WERI-Rb-1 (cell line): ENCODE measurements around the gene BCL2L11.

Source experiments
- DNase-seq: peaks from one replicate; pipeline ENCODE4 v3.0.0-alpha.2; 2020
- H3K27ac ChIP-seq: fragments of 250-450 bp; sonication (Bioruptor Pico); 2 replicates; pipeline ENCODE4 v1.5.1; 2020; ENCODE audit warnings: mild to moderate bottlenecking, moderate library complexity
- H3K27me3 ChIP-seq: fragments of 250-450 bp; sonication (Bioruptor Pico); 2 replicates; pipeline ENCODE4 v1.5.1; 2021; ENCODE audit warnings: mild to moderate bottlenecking, low read depth, moderate library complexity; ENCODE audit not compliant: insufficient read depth, severe bottlenecking
- H3K36me3 ChIP-seq: fragments of 250-450 bp; sonication (Bioruptor Pico); 2 replicates; pipeline ENCODE4 v1.5.1; 2020; ENCODE audit warnings: mild to moderate bottlenecking, moderate library complexity
- H3K4me3 ChIP-seq: 2 replicates; pipeline ENCODE4 v1.5.1; 2011; ENCODE audit warnings: low read depth, mild to moderate bottlenecking, control low read depth, low read length
- H3K9me3 ChIP-seq: fragments of 250-450 bp; sonication (Bioruptor Pico); 2 replicates; pipeline ENCODE4 v1.5.1; 2021; ENCODE audit warnings: mild to moderate bottlenecking, moderate library complexity; ENCODE audit not compliant: severe bottlenecking
- CTCF ChIP-seq: IDR thresholded peaks from 2 replicates; pipeline ENCODE4 v1.5.1; 2011; ENCODE audit warnings: low read depth, mild to moderate bottlenecking, control low read depth, inconsistent platforms, low read length

The BCL2L11 gene

GRCh38 chr2:111135910-111136297, 15.2 kb downstream of the BCL2L11 start:
- Histone ChIP-seq H3K36me3 (no peaks in the 10 kb centered on the region; the same call in 1 of the 2 replicates), H3K4me3 (no peak overlapping the region), H3K9me3 (no peaks in the 10 kb centered on the region), H3K27ac (no peak overlapping the region), H3K27me3 (no peaks in the 10 kb centered on the region)
- DNase-seq = peak; percentile 42
- TF ChIP-seq CTCF = peak; percentile 61

GRCh38 chr2:111138839-111139238, 18.1 kb downstream of the BCL2L11 start:
- no peak for TF ChIP-seq CTCF
- H3K36me3 ChIP-seq = no peaks in the 10 kb centered on the region; the same call in 1 of the 2 replicates

DNA sequence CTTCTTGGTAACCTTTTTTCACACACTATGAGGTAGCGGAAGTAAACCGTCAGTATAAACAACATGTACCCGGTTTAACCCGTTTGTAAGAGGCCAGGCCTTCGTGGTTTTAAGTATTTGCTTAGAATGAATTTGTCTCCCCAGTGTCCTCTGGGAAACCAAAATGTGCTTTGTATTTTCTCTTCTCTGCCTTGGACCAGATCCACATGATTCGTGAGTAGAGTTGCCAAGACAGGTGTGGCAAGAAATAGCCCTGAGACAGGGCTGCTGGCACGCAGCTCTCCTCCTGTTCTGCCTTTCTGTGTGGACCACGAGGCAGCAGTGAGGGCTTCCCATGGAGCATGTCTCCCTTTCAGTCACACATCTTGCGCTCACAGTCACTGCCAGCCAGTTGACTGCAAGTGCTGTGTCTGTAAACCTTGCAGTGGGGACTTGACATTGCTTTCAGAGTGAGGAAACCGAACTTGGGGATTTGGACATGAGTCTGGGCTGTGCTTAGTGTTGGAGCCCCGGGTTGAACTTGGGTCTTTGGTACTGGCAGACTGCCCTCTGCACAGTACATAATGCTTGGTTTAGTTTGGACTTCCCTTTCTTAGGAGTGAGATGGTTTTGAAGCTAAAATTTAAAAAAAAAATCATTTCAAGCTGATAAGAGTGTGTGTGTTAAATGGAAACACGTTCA, 19.1 kb downstream of the BCL2L11 start:
- H3K36me3 ChIP-seq = no peaks in the 10 kb centered on the region; the same call in 1 of the 2 replicates
- no peak for TF ChIP-seq CTCF
- no peak for DNase-seq
- H3K27me3 ChIP-seq = no peaks in the 10 kb centered on the region
- no peak overlapping the region for H3K4me3 ChIP-seq
- H3K27ac ChIP-seq = no peak overlapping the region
- H3K9me3 ChIP-seq = no peaks in the 10 kb centered on the region

More at GRCh38 chr2:111138839-111139238, 18.1 kb downstream of the BCL2L11 start:
- Histone ChIP-seq H3K9me3 (no peaks in the 10 kb centered on the region), H3K27ac (no peak overlapping the region), H3K27me3 (no peaks in the 10 kb centered on the region), H3K4me3 (no peak overlapping the region)
- DNase-seq = no peak

- Histone ChIP-seq H3K9me3 (no peaks in the 10 kb centered on the region), H3K27me3 (no peaks in the 10 kb centered on the region), H3K4me3 (no peak overlapping the region), H3K27ac (no peak overlapping the region), H3K36me3 (no peaks in the 10 kb centered on the region; the same call in 1 of the 2 replicates)
- no peak for TF ChIP-seq CTCF
- DNase-seq = no peak
Observed at GRCh38 chr2:111140815-111141214, 20.1 kb downstream of the BCL2L11 start.

- Histone ChIP-seq H3K36me3 (no peaks in the 10 kb centered on the region; the same call in 1 of the 2 replicates), H3K4me3 (no peak overlapping the region), H3K27ac (no peak overlapping the region), H3K9me3 (no peaks in the 10 kb centered on the region), H3K27me3 (no peaks in the 10 kb centered on the region)
- no peak for DNase-seq
- TF ChIP-seq CTCF = no peak
Observed at GRCh38 chr2:111142101-111142500, 21.4 kb downstream of the BCL2L11 start.
